Chondrocyte (in vitro differentiated cells): ENCODE measurements around the gene ZBTB7B. TPM values are rescaled to one million over a fixed set of nuclear protein-coding genes. Genes with fewer than 3 reads are reported as not detected.

Experiments
- DNase-seq: peaks from one replicate; pipeline ENCODE4 v3.0.0; 2021; ENCODE audit warnings: mixed read lengths, low spot score
- H3K27ac Mint-ChIP-seq: one replicate; pipeline ENCODE4 v1.8.0; 2021; ENCODE audit warnings: mild to moderate bottlenecking, moderate library complexity, mixed read lengths; ENCODE audit not compliant: unreplicated experiment
- H3K27me3 Mint-ChIP-seq: 2 replicates; pipeline ENCODE4 v1.8.0; 2021; ENCODE audit warnings: low read depth, mixed read lengths
- H3K36me3 Mint-ChIP-seq: 2 replicates; pipeline ENCODE4 v1.8.0; 2021; ENCODE audit warnings: low read depth, mixed read lengths
- H3K4me1 Mint-ChIP-seq: 2 replicates; pipeline ENCODE4 v1.8.0; 2021; ENCODE audit warnings: low read depth, mild to moderate bottlenecking, mixed read lengths
- H3K4me3 Mint-ChIP-seq: one replicate; pipeline ENCODE4 v1.8.0; 2021; ENCODE audit warnings: mild to moderate bottlenecking, moderate library complexity, mixed read lengths; ENCODE audit not compliant: unreplicated experiment
- H3K9me3 Mint-ChIP-seq: 2 replicates; pipeline ENCODE4 v1.8.0; 2021; ENCODE audit warnings: low read depth, mixed read lengths
- CTCF ChIP-seq: fragments of 200-600 bp; sonication (generic); IDR thresholded peaks from 2 replicates; pipeline ENCODE4 v1.5.0; 2021; ENCODE audit warnings: antibody characterized with exemption, mild to moderate bottlenecking, moderate library complexity
- total RNA-seq: library from RNA; stranded (reverse); gene quantifications from 3 replicates; pipeline ENCODE4 v1.2.1, GENCODE V29; 2021

Gene ZBTB7B
- total RNA-seq, 1 donor from 2014 or later: 41.1 TPM

GRCh38 chr1:154999571-155000410 lies 2.8 kb upstream of the ZBTB7B start:
- Mint-ChIP-seq H3K9me3 (no peaks in the 10 kb centered on the region), H3K4me3 (peak overlapping the region; percentile 92), H3K27ac (peak overlapping the region; percentile 94), H3K27me3 (no peaks in the 10 kb centered on the region), H3K4me1 (peaks cover 26% of the 10 kb centered on the region), H3K36me3 (no peaks in the 10 kb centered on the region)
- DNase-seq: peak; percentile 59
- no peak for TF ChIP-seq CTCF

- peak overlapping the region; percentile 92 for H3K4me3 Mint-ChIP-seq
- peaks cover 29% of the 10 kb centered on the region for H3K4me1 Mint-ChIP-seq
- no peaks in the 10 kb centered on the region for H3K9me3 Mint-ChIP-seq
- no peak for TF ChIP-seq CTCF
- peak overlapping the region; percentile 94 for H3K27ac Mint-ChIP-seq
- peak; percentile 75 for DNase-seq
- H3K27me3 Mint-ChIP-seq: no peaks in the 10 kb centered on the region
- no peaks in the 10 kb centered on the region for H3K36me3 Mint-ChIP-seq
Observed at GRCh38 chr1:155000411-155000725, 2.2 kb upstream of the ZBTB7B start.

GRCh38 chr1:155000726-155001424 lies 1.7 kb upstream of the ZBTB7B start:
- Mint-ChIP-seq H3K27me3 (no peaks in the 10 kb centered on the region), H3K9me3 (no peaks in the 10 kb centered on the region)

GRCh38 chr1:155001425-155001674 lies 1.3 kb upstream of the ZBTB7B start:
- peak overlapping the region; percentile 92 for H3K4me3 Mint-ChIP-seq
- H3K36me3 Mint-ChIP-seq: no peaks in the 10 kb centered on the region
- no peak for TF ChIP-seq CTCF
- peak overlapping the region; percentile 93 for H3K27ac Mint-ChIP-seq
- peaks cover 32% of the 10 kb centered on the region for H3K4me1 Mint-ChIP-seq
- no peak for DNase-seq
- H3K9me3 Mint-ChIP-seq: no peaks in the 10 kb centered on the region
- H3K27me3 Mint-ChIP-seq: no peaks in the 10 kb centered on the region

More at GRCh38 chr1:155000726-155001424, 1.7 kb upstream of the ZBTB7B start:
- Mint-ChIP-seq H3K4me1 (peaks cover 30% of the 10 kb centered on the region), H3K27ac (peak overlapping the region; percentile 93), H3K36me3 (no peaks in the 10 kb centered on the region), H3K4me3 (peak overlapping the region; percentile 92)
- no peak for TF ChIP-seq CTCF
- DNase-seq: peak; percentile 91

GRCh38 chr1:155001675-155002463 lies 733 bp upstream of the ZBTB7B start:
- TF ChIP-seq CTCF: peak; percentile 77
- Mint-ChIP-seq H3K4me3 (peak overlapping the region; percentile 92), H3K36me3 (no peaks in the 10 kb centered on the region), H3K27ac (peak overlapping the region; percentile 97), H3K27me3 (no peaks in the 10 kb centered on the region), H3K4me1 (peaks cover 37% of the 10 kb centered on the region), H3K9me3 (no peaks in the 10 kb centered on the region)
- DNase-seq: peak; percentile 100
